H1 (cell line): ENCODE results near the gene CNGA2. TPM values are rescaled to one million over a fixed set of nuclear protein-coding genes. Genes with fewer than 3 reads are reported as not detected.

Experiments used
- CTCF ChIA-PET: fragments of 300-600 bp; sonication (Branson Sonifier 250); formaldehyde crosslinking; loops from one replicate; lab custom pipeline; 2021; ENCODE audit not compliant: partially characterized antibody; lab: Charles Lee
- POLR2A ChIA-PET: fragments of 300-600 bp; sonication (Branson Sonifier 250); formaldehyde crosslinking; loops from one replicate; lab custom pipeline; 2021; ENCODE audit warnings: inconsistent platforms; ENCODE audit not compliant: partially characterized antibody; lab: Charles Lee
- DNase-seq, 2 experiments: peaks; one replicate each; pipeline versions ENCODE4 v3.0.0 to v3.0.0-alpha.2; 2010 to 2022; ENCODE audit warnings: low spot score in 2 of 2, low read depth in 1 of 2, mixed read lengths in 1 of 2
- FAIRE-seq: peaks from 2 replicates; lab custom pipeline; 2011; peaks lifted over from hg19 to GRCh38; lab: Jason Lieb, UNC
- H2AFZ ChIP-seq: 2 replicates; pipeline ENCODE4 v1.8.1; 2012; ENCODE audit warnings: low read length, inconsistent platforms
- H2AK5ac ChIP-seq: 2 replicates; pipeline ENCODE4 v1.6.1; 2013; ENCODE audit warnings: low read depth, low read length
- H2BK120ac ChIP-seq: replicated peaks from 2 replicates; pipeline ENCODE3; 2013; ENCODE audit warnings: low read depth, low read length, inconsistent platforms
- H2BK12ac ChIP-seq: 2 replicates; pipeline ENCODE4 v1.6.1; 2013; ENCODE audit warnings: low read depth, low read length
- H2BK15ac ChIP-seq: 2 replicates; pipeline ENCODE4 v1.6.1; 2013; ENCODE audit warnings: low read length
- H2BK20ac ChIP-seq: 2 replicates; pipeline ENCODE4 v1.6.1; 2013; ENCODE audit warnings: low read length
- H2BK5ac ChIP-seq: 2 replicates; pipeline ENCODE4 v1.6.1; 2013; ENCODE audit warnings: low read depth, low read length
- H3K14ac ChIP-seq: 2 replicates; pipeline ENCODE4 v1.6.1; 2013; ENCODE audit warnings: inconsistent platforms; ENCODE audit not compliant: insufficient read length
- H3K18ac ChIP-seq: 2 replicates; pipeline ENCODE4 v1.6.1; 2013; ENCODE audit warnings: low read length; ENCODE audit errors: extremely low read depth
- H3K23ac ChIP-seq: 2 replicates; pipeline ENCODE4 v1.6.1; 2013; ENCODE audit warnings: inconsistent platforms; ENCODE audit not compliant: insufficient read length
- H3K23me2 ChIP-seq: 2 replicates; pipeline ENCODE4 v1.6.1; 2013; ENCODE audit warnings: low read depth, low read length
- H3K27ac ChIP-seq: 2 replicates; pipeline ENCODE4 v1.6.1; 2011; ENCODE audit warnings: low read depth, low read length, inconsistent platforms
- H3K27me3 ChIP-seq, 4 experiments: replicated peaks in 1 of 4; 1 replicate in 1 of 4; 2 replicates in 3 of 4; pipeline versions ENCODE4 v1.6.1 to v1.8.1; 2011 to 2013; ENCODE audit warnings: low read length in 3 of 4, mild to moderate bottlenecking in 3 of 4, inconsistent platforms in 2 of 4, mixed read lengths in 2 of 4, moderate library complexity in 1 of 4; ENCODE audit not compliant: control insufficient read depth in 3 of 4, insufficient read depth in 3 of 4; ENCODE audit errors: extremely low read depth in 1 of 4
- H3K36me3 ChIP-seq, 4 experiments: 2 replicates each; pipeline versions ENCODE4 v1.6.1 to v1.8.1; 2011 to 2013; ENCODE audit warnings: mild to moderate bottlenecking in 4 of 4, low read length in 3 of 4, moderate library complexity in 2 of 4, control low read depth in 1 of 4, inconsistent platforms in 1 of 4; ENCODE audit not compliant: insufficient read depth in 4 of 4, control insufficient read depth in 2 of 4
- H3K4ac ChIP-seq: replicated peaks from 2 replicates; pipeline ENCODE3; 2013; ENCODE audit warnings: low read length, low read depth, mixed read lengths, inconsistent platforms; ENCODE audit not compliant: insufficient read length
- H3K4me1 ChIP-seq, 4 experiments: replicated peaks in 1 of 4; 1 replicate in 1 of 4; 2 replicates in 3 of 4; pipeline versions ENCODE4 v1.6.1 to v1.8.1; 2011 to 2013; ENCODE audit warnings: low read length in 3 of 4, inconsistent platforms in 2 of 4, mixed read lengths in 1 of 4; ENCODE audit not compliant: insufficient read depth in 4 of 4, control insufficient read depth in 3 of 4
- H3K4me2 ChIP-seq, 2 experiments: 2 replicates each; pipeline versions ENCODE4 v1.6.1 to v1.8.1; 2011 to 2013; ENCODE audit warnings: low read depth in 2 of 2, low read length in 2 of 2, control low read depth in 1 of 2, inconsistent platforms in 1 of 2, mild to moderate bottlenecking in 1 of 2; ENCODE audit not compliant: insufficient read depth in 1 of 2
- H3K4me3 ChIP-seq, 4 experiments: fragments of 200-600, 300-600 bp in 1 of 4; sonication (generic), shearing (Covaris generic), sonication (Bioruptor Twin) in 1 of 4; 2 replicates each; pipeline versions ENCODE4 v1.5.1 to v1.8.1; 2011 to 2016; ENCODE audit warnings: low read length in 4 of 4, low read depth in 3 of 4, control low read depth in 2 of 4, inconsistent platforms in 2 of 4, mild to moderate bottlenecking in 2 of 4, mixed read lengths in 1 of 4, moderate library complexity in 1 of 4; ENCODE audit not compliant: insufficient read depth in 2 of 4; ENCODE audit errors: extremely low read depth in 1 of 4
- H3K56ac ChIP-seq: replicated peaks from 2 replicates; pipeline ENCODE3; 2013; ENCODE audit warnings: low read depth, mild to moderate bottlenecking, mixed read lengths, low read length, inconsistent platforms; ENCODE audit not compliant: insufficient read length
- H3K79me1 ChIP-seq: 2 replicates; pipeline ENCODE4 v1.6.1; 2013; ENCODE audit warnings: low read depth, low read length, control low read depth
- H3K79me2 ChIP-seq, 2 experiments: 2 replicates each; pipeline versions ENCODE4 v1.6.1 to v1.8.1; 2012 to 2013; ENCODE audit warnings: low read length in 2 of 2, mild to moderate bottlenecking in 2 of 2, inconsistent platforms in 1 of 2; ENCODE audit not compliant: insufficient read depth in 2 of 2, control insufficient read depth in 1 of 2
- H3K9ac ChIP-seq, 4 experiments: replicated peaks in 1 of 4; 1 replicate in 1 of 4; 2 replicates in 3 of 4; pipeline versions ENCODE4 v1.6.1 to v1.8.1; 2011 to 2013; ENCODE audit warnings: low read depth in 3 of 4, low read length in 3 of 4, control low read depth in 2 of 4, mild to moderate bottlenecking in 2 of 4, moderate library complexity in 2 of 4, inconsistent platforms in 1 of 4; ENCODE audit errors: extremely low read depth in 1 of 4
- H3K9me3 ChIP-seq, 2 experiments: 2 replicates each; pipeline versions ENCODE4 v1.6.1 to v1.8.1; 2012 to 2013; ENCODE audit warnings: mild to moderate bottlenecking in 2 of 2, moderate library complexity in 2 of 2, control low read depth in 1 of 2, inconsistent platforms in 1 of 2, low read depth in 1 of 2, low read length in 1 of 2, mixed read lengths in 1 of 2; ENCODE audit not compliant: insufficient read depth in 2 of 2
- H4K20me1 ChIP-seq, 2 experiments: replicated peaks in 1 of 2; 2 replicates each; pipeline versions ENCODE3 to v1.8.1; 2011 to 2013; ENCODE audit warnings: inconsistent platforms in 2 of 2, low read length in 2 of 2, mild to moderate bottlenecking in 1 of 2; ENCODE audit not compliant: insufficient read depth in 2 of 2, control insufficient read depth in 1 of 2
- H4K5ac ChIP-seq: 2 replicates; pipeline ENCODE4 v1.6.1; 2013; ENCODE audit warnings: low read length, low read depth, mixed read lengths, inconsistent platforms; ENCODE audit not compliant: insufficient read length
- H4K8ac ChIP-seq: 2 replicates; pipeline ENCODE4 v1.8.0; 2013; ENCODE audit warnings: mild to moderate bottlenecking, moderate library complexity, low read length, inconsistent platforms; ENCODE audit not compliant: insufficient read depth; ENCODE audit errors: extremely low read depth
- H4K91ac ChIP-seq: replicated peaks from 2 replicates; pipeline ENCODE3; 2013; ENCODE audit warnings: low read length, mixed read lengths, inconsistent platforms; ENCODE audit not compliant: insufficient read length
- ATF3 ChIP-seq: IDR thresholded peaks from 2 replicates; pipeline ENCODE4 v1.6.1; 2011; ENCODE audit warnings: low read depth, mild to moderate bottlenecking, low read length; ENCODE audit not compliant: insufficient read depth
- FOSL1 ChIP-seq: IDR thresholded peaks from 2 replicates; pipeline ENCODE4 v1.6.1; 2011; ENCODE audit warnings: mild to moderate bottlenecking, low read depth, low read length, moderate library complexity; ENCODE audit not compliant: insufficient read depth
- SP2 ChIP-seq: IDR thresholded peaks from 2 replicates; pipeline ENCODE4 v1.6.1; 2012; ENCODE audit warnings: mild to moderate bottlenecking, low read length, inconsistent platforms
- TCF12 ChIP-seq: IDR thresholded peaks from 2 replicates; pipeline ENCODE4 v1.6.1; 2011; ENCODE audit warnings: low read depth, mild to moderate bottlenecking, low read length
- WGBS, 2 experiments: shearing (Covaris generic) in 1 of 2; methylation state at CpG; one replicate each; pipeline versions ENCODE4 v1.1.6 to v1.1.7; 2013 to 2015; ENCODE audit warnings: low lambda C conversion rate in 2 of 2, mixed read lengths in 2 of 2, inconsistent platforms in 1 of 2, low coverage in 1 of 2, missing lambda C conversion rate in 1 of 2; ENCODE audit not compliant: insufficient replicate concordance in 2 of 2, insufficient coverage in 1 of 2, insufficient read length in 1 of 2; ENCODE audit errors: extremely low coverage in 1 of 2, missing lambda C conversion rate in 1 of 2; 5-methylcytosine and 5-hydroxymethylcytosine counted together
- polyA plus RNA-seq, 7 experiments: library from polyadenylated mRNA; depleted of rRNA in 3 of 7; stranded (reverse) in 5 of 7; unstranded in 2 of 7; fragments of >200 nt in 5 of 7; fragments of 200-250 nt in 2 of 7; gene quantifications; 1 replicate in 5 of 7; 2 replicates in 1 of 7; 4 replicates in 1 of 7; pipeline versions ENCODE4 v1.2.1 to v1.2.3, GENCODE V29; 2011 to 2013; ENCODE audit warnings: missing spikeins in 2 of 7, mixed read lengths in 2 of 7
- total RNA-seq: library from RNA; stranded (reverse); fragmentation: NEBNext Ultra II Directional; extraction: Animal tissue kit (Norgen Biotek cat#: 25700); gene quantifications from 2 replicates; pipeline ENCODE4 v1.2.1, GENCODE V29; 2021

CNGA2 gene
- total and polyA plus RNA-seq, 2 of the 8 experiments (the other 6 are each of a cell fraction or from before 2014, with no cell fraction given), result not detected

DNA sequence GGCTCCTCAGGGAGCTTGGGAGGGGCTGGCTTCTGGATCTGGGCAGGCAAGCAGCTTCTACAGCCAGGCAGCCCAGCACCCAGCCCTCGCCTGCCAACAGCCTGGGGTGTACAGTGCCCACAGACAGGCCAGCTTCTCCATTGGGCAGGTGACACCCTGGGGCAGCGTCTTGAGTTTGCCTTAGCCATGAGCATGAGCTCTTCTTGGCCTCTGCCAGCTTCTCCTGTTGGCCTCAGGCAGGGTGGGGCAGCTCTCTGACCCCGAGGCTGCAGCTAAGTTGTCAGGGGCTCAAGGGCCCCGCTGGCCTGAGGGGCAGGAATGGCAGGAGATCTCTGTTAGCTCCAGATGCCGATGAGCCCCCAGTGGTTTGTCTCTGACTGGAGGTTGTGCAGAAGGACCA lies 7.8 kb upstream of the CNGA2 start:
- Histone ChIP-seq H3K56ac (no peak overlapping the region), H3K79me2 (no peaks in the 10 kb centered on the region), H2AFZ (no peak overlapping the region), H3K14ac (no peak overlapping the region), H4K91ac (no peak overlapping the region), H3K9me3 (no peaks in the 10 kb centered on the region), H4K5ac (no peak overlapping the region), H2BK120ac (no peak overlapping the region), H4K20me1 (no peaks in the 10 kb centered on the region), H2BK12ac (no peak overlapping the region), H3K4ac (no peak overlapping the region), H2BK15ac (no peak overlapping the region), H4K8ac (no peak overlapping the region; the same call in 1 of the 2 replicates), H2BK20ac (no peak overlapping the region), H3K27me3 (peaks cover 0 to 4% (median 0%) of the 10 kb centered on the region in 4 experiments; a peak in 3 of 7 replicates), H3K4me2 (no peak overlapping the region), H3K79me1 (no peaks in the 10 kb centered on the region), H3K36me3 (no peaks in the 10 kb centered on the region), H2AK5ac (no peak overlapping the region), H3K27ac (no peak overlapping the region), H3K18ac (no peak overlapping the region), H2BK5ac (no peak overlapping the region), H3K9ac (no peak overlapping the region), H3K23me2 (no peaks in the 10 kb centered on the region), H3K4me3 (no peak overlapping the region), H3K4me1 (peaks cover 0 to 6% (median 4%) of the 10 kb centered on the region in 4 experiments; a peak in 2 of 7 replicates), H3K23ac (no peak overlapping the region)
- DNase-seq, result no peak
- FAIRE-seq, result no peak
- ChIA-PET CTCF (interaction anchor here (0.7 to 2.5 kb wide), 7 partner anchors 10 to 905 kb away, joined by 3 to 9 read pairs (median 4); no protein-coding TSS in a partner anchor), POLR2A (no interaction called here)
- WGBS, 2 experiments, result 92% methylated on average over 4 of the region's 5 CpGs; no CpG with 5 or more reads in 1 of the 2 experiments
- TF ChIP-seq FOSL1, result no peak
- no peak for TF ChIP-seq ATF3
- no peak for TF ChIP-seq TCF12
- TF ChIP-seq SP2, result no peak
